Stimulated activated naive CD8-positive, alpha-beta T cell treated with anti-CD3 and anti-CD28 coated beads, Interleukin-15, Interleukin-2, amounts not matched to agents 100 U/mL and 50 U/mL, for 24 hours (primary cell): ENCODE results near the gene CEP112.
"Not testable (repeated sequence)": the region's sequence is repeated elsewhere in the genome, so short reads cannot be mapped to it uniquely, and the experiment has no call there.

Experiments used
- ATAC-seq: fragments of 150-1000 bp; cut with Tn5 transposase; one replicate; pipeline ENCODE4 v1.10.0; 2021
- DNase-seq: peaks from one replicate; pipeline ENCODE4 v3.0.0; 2021

Gene CEP112

GRCh38 chr17:65733314-65733713 is 458.6 kb downstream of the CEP112 start:
- DNase-seq (no peak), ATAC-seq (no peak)

GRCh38 chr17:65732667-65733066 is 459.3 kb downstream of the CEP112 start:
- not testable (repeated sequence) for DNase-seq, ATAC-seq

- DNase-seq (no peak), ATAC-seq (no peak)
Observed at GRCh38 chr17:65730711-65731169, 461.2 kb downstream of the CEP112 start.

GRCh38 chr17:65729207-65729606 is 462.7 kb downstream of the CEP112 start:
- DNase-seq (no peak), ATAC-seq (no peak)

GRCh38 chr17:65727832-65728231 is 464.1 kb downstream of the CEP112 start:
- ATAC-seq (no peak), DNase-seq (no peak)

- no peak for DNase-seq
- no peak for ATAC-seq
Observed at GRCh38 chr17:65727246-65727645, 464.7 kb downstream of the CEP112 start.

- no peak for ATAC-seq
- no peak for DNase-seq
Observed at GRCh38 chr17:65723431-65724151, 468.3 kb downstream of the CEP112 start.

GRCh38 chr17:65718601-65719000 is 473.3 kb downstream of the CEP112 start:
- no peak for ATAC-seq
- DNase-seq = no peak

GRCh38 chr17:65712383-65713267 is 479.3 kb downstream of the CEP112 start:
- DNase-seq (no peak), ATAC-seq (peak; percentile 65)

GRCh38 chr17:65711671-65712276 is 480.2 kb downstream of the CEP112 start:
- ATAC-seq (no peak), DNase-seq (no peak)

- DNase-seq (no peak), ATAC-seq (no peak)
Observed at GRCh38 chr17:65707780-65708179, 484.2 kb downstream of the CEP112 start.

- no peak for DNase-seq
- no peak for ATAC-seq
Observed at GRCh38 chr17:65704731-65705130, 487.2 kb downstream of the CEP112 start.

- ATAC-seq (no peak), DNase-seq (no peak)
Observed at GRCh38 chr17:65703891-65704290, 488.0 kb downstream of the CEP112 start.

GRCh38 chr17:65699459-65699858 is 492.5 kb downstream of the CEP112 start:
- ATAC-seq = no peak

GRCh38 chr17:65698381-65699061 is 493.4 kb downstream of the CEP112 start:
- ATAC-seq (no peak), DNase-seq (no peak)

More at GRCh38 chr17:65699459-65699858, 492.5 kb downstream of the CEP112 start:
- DNase-seq = no peak

GRCh38 chr17:65697661-65698060 is 494.3 kb downstream of the CEP112 start:
- ATAC-seq (no peak), DNase-seq (no peak)

GRCh38 chr17:65696739-65697394 is 495.1 kb downstream of the CEP112 start:
- ATAC-seq (no peak), DNase-seq (no peak)

- no peak for DNase-seq
- no peak for ATAC-seq
Observed at GRCh38 chr17:65694601-65695000, 497.3 kb downstream of the CEP112 start.

- DNase-seq (peak; percentile 3), ATAC-seq (no peak)
Observed at GRCh38 chr17:65690626-65691310, 501.2 kb downstream of the CEP112 start.

GRCh38 chr17:65688307-65688706 is 503.6 kb downstream of the CEP112 start:
- DNase-seq (no peak), ATAC-seq (no peak)

GRCh38 chr17:65685110-65685509 is 506.8 kb downstream of the CEP112 start:
- ATAC-seq (no peak), DNase-seq (no peak)
